Measurements from ENCODE around the gene MFSD1.

Gene MFSD1

DNA sequence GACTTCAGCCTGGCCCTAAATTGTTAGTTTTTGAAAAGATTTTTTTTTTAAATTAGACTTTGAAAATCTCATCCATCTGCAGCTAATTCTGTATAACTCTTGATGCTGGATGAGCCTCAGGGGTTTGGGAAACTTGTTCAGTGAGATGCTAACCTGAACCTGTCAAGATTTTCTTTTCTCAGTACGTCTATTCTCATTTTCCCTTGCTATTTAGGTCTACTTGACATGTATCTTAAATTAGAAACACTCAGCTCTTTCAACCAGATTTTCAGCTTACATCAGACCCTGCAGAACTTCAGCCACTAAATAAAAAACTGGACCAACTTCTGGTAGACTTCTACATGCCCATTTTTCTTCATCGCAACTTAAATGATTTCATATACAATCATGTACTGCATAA, 61.4 kb downstream of the MFSD1 start:
- Histone ChIP-seq H3K9me3 (ENCODE audit: severe bottlenecking) (no peaks in the 10 kb centered on the region), H3K36me3 (no peaks in the 10 kb centered on the region), H3K27me3 (ENCODE audit: insufficient read depth, low read depth, severe bottlenecking) (peaks cover 6% of the 10 kb centered on the region), H3K27ac (no peak overlapping the region), H3K4me3 (ENCODE audit: low read depth, low read length) (no peak overlapping the region)
- no peak for DNase-seq
- TF ChIP-seq, protein P1, sequence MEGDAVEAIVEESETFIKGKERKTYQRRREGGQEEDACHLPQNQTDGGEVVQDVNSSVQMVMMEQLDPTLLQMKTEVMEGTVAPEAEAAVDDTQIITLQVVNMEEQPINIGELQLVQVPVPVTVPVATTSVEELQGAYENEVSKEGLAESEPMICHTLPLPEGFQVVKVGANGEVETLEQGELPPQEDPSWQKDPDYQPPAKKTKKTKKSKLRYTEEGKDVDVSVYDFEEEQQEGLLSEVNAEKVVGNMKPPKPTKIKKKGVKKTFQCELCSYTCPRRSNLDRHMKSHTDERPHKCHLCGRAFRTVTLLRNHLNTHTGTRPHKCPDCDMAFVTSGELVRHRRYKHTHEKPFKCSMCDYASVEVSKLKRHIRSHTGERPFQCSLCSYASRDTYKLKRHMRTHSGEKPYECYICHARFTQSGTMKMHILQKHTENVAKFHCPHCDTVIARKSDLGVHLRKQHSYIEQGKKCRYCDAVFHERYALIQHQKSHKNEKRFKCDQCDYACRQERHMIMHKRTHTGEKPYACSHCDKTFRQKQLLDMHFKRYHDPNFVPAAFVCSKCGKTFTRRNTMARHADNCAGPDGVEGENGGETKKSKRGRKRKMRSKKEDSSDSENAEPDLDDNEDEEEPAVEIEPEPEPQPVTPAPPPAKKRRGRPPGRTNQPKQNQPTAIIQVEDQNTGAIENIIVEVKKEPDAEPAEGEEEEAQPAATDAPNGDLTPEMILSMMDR (IDR thresholded peaks at IDR 0.05; ENCODE audit: low read depth, low read length) = no peak

DNA sequence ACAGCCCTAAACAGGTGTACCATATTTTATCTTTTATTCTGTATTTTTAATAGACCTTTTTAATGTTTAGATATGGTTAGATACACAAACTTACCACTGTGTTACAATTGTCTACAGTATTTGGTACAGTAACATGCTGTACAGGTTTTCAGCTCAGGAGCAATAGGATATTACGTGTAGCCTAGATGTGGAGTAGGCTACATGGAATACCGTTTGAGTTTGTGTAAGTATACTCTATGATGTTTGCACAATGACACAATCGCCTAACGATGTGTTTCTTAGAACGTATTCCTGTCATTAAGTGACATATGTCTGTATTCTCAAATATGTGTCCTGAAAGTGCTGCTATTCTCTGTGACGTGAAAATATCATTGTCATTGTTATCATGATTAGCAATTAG, 62.6 kb downstream of the MFSD1 start:
- Histone ChIP-seq H3K27me3 (ENCODE audit: insufficient read depth, low read depth, severe bottlenecking) (peaks cover 14% of the 10 kb centered on the region), H3K36me3 (no peaks in the 10 kb centered on the region), H3K9me3 (ENCODE audit: severe bottlenecking) (no peaks in the 10 kb centered on the region), H3K27ac (no peak overlapping the region), H3K4me3 (ENCODE audit: low read depth, low read length) (no peak overlapping the region)
- TF ChIP-seq, protein P1 (IDR thresholded peaks at IDR 0.05; ENCODE audit: low read depth, low read length) = no peak
- DNase-seq = no peak

DNA sequence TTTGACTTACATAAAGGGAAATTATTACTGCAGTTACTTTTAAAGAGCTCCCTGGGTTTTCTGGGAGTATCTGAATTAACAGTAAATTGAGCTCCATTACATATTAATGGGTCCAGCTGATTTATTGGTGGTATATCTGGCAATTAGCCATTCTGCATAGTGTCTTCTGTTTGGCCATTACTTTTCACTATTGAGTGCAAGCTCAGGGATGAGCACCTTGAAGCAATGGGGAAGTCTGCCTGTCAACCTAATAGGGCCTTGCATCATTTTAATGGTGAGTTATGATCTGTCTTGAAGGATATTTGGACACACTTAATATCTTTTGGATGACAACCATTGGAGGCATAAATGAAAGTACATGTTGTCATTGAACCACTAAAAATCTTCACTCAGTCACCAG, 73.8 kb downstream of the MFSD1 start:
- no peaks in the 10 kb centered on the region for H3K36me3 ChIP-seq
- no peaks in the 10 kb centered on the region for H3K9me3 ChIP-seq (ENCODE audit: severe bottlenecking)
- no peak overlapping the region for H3K4me3 ChIP-seq (ENCODE audit: low read depth, low read length)
- peaks cover 37% of the 10 kb centered on the region for H3K27me3 ChIP-seq (ENCODE audit: insufficient read depth, low read depth, severe bottlenecking)
- no peak for DNase-seq
- TF ChIP-seq, protein P1 (IDR thresholded peaks at IDR 0.05; ENCODE audit: low read depth, low read length) = no peak
- H3K27ac ChIP-seq = no peak overlapping the region

Measured in WERI-Rb-1 (cell line).